Duodenal mucosa (tissue), 2 donors: Measurements from ENCODE around the gene LIPC.

ENCODE experiments used
- H3K27ac ChIP-seq: one replicate; pipeline ENCODE4 v1.7.0; 2013; ENCODE audit warnings: low read depth, low read length
- H3K27me3 ChIP-seq, 2 donors: one replicate each; pipeline ENCODE4 v1.7.0; 2013; ENCODE audit warnings: low read length in 2 of 2, control low read depth in 1 of 2; ENCODE audit not compliant: insufficient read depth in 2 of 2, control insufficient read depth in 1 of 2
- H3K36me3 ChIP-seq, 2 donors: one replicate each; pipeline ENCODE4 v1.7.0; 2013; ENCODE audit warnings: low read length in 2 of 2, control low read depth in 1 of 2; ENCODE audit not compliant: insufficient read depth in 2 of 2, control insufficient read depth in 1 of 2
- H3K4me1 ChIP-seq, 2 donors: one replicate each; pipeline ENCODE4 v1.7.0; 2013; ENCODE audit warnings: low read length in 2 of 2, control low read depth in 1 of 2; ENCODE audit not compliant: insufficient read depth in 2 of 2, control insufficient read depth in 1 of 2
- H3K4me3 ChIP-seq, 2 donors: one replicate each; pipeline ENCODE4 v1.7.0; 2013; ENCODE audit warnings: low read length in 2 of 2, low read depth in 1 of 2
- H3K9ac ChIP-seq, 2 donors: one replicate each; pipeline ENCODE4 v1.7.0; 2013; ENCODE audit warnings: low read length in 2 of 2, low read depth in 1 of 2
- H3K9me3 ChIP-seq, 2 donors: one replicate each; pipeline ENCODE4 v1.7.0; 2013; ENCODE audit warnings: low read length in 2 of 2, control low read depth in 1 of 2; ENCODE audit not compliant: control insufficient read depth in 1 of 2

LIPC gene

GRCh38 chr15:58587486-58587885 is 155.7 kb downstream of the LIPC start:
- H3K4me3 ChIP-seq = no peak overlapping the region
- H3K9ac ChIP-seq = no peak overlapping the region
- H3K4me1 ChIP-seq = peaks cover 0 to 3% of the 10 kb centered on the region in 2 donors
- H3K27ac ChIP-seq = no peak overlapping the region
- H3K9me3 ChIP-seq = no peaks in the 10 kb centered on the region
- H3K36me3 ChIP-seq = no peaks in the 10 kb centered on the region
- no peaks in the 10 kb centered on the region for H3K27me3 ChIP-seq

- H3K27ac ChIP-seq = no peak overlapping the region
- H3K9ac ChIP-seq = no peak overlapping the region
- no peak overlapping the region for H3K4me3 ChIP-seq
- no peaks in the 10 kb centered on the region for H3K27me3 ChIP-seq
- H3K4me1 ChIP-seq = peaks cover 0 to 3% of the 10 kb centered on the region in 2 donors
- no peaks in the 10 kb centered on the region for H3K36me3 ChIP-seq
- no peaks in the 10 kb centered on the region for H3K9me3 ChIP-seq
These were observed 156.3 kb downstream of the LIPC start for GRCh38 chr15:58588096-58588495.

- Histone ChIP-seq H3K9me3 (no peaks in the 10 kb centered on the region), H3K27ac (no peak overlapping the region), H3K9ac (no peak overlapping the region), H3K36me3 (peaks cover 0 to 3% of the 10 kb centered on the region in 2 donors), H3K27me3 (no peaks in the 10 kb centered on the region), H3K4me1 (peaks cover 0 to 3% of the 10 kb centered on the region in 2 donors), H3K4me3 (no peak overlapping the region)
These were observed 157.3 kb downstream of the LIPC start for GRCh38 chr15:58589047-58589446.

- Histone ChIP-seq H3K9me3 (no peaks in the 10 kb centered on the region), H3K27ac (no peak overlapping the region)
These were observed 158.4 kb downstream of the LIPC start for GRCh38 chr15:58590236-58590635.

GRCh38 chr15:58590926-58591325 is 159.1 kb downstream of the LIPC start:
- Histone ChIP-seq H3K9ac (no peak overlapping the region), H3K4me3 (no peak overlapping the region), H3K4me1 (peaks cover 0 to 3% of the 10 kb centered on the region in 2 donors), H3K9me3 (no peaks in the 10 kb centered on the region), H3K27me3 (no peaks in the 10 kb centered on the region), H3K27ac (no peak overlapping the region), H3K36me3 (peaks cover 0 to 3% of the 10 kb centered on the region in 2 donors)

More at GRCh38 chr15:58590236-58590635, 158.4 kb downstream of the LIPC start:
- Histone ChIP-seq H3K36me3 (peaks cover 0 to 3% of the 10 kb centered on the region in 2 donors), H3K9ac (no peak overlapping the region), H3K4me1 (peaks cover 0 to 3% of the 10 kb centered on the region in 2 donors), H3K27me3 (no peaks in the 10 kb centered on the region), H3K4me3 (no peak overlapping the region)

- Histone ChIP-seq H3K27me3 (no peaks in the 10 kb centered on the region), H3K9me3 (no peaks in the 10 kb centered on the region), H3K4me3 (no peak overlapping the region), H3K36me3 (peaks cover 10 to 14% of the 10 kb centered on the region in 2 donors), H3K4me1 (peaks cover 3 to 9% of the 10 kb centered on the region in 2 donors), H3K9ac (no peak overlapping the region), H3K27ac (no peak overlapping the region)
These were observed 162.1 kb downstream of the LIPC start for GRCh38 chr15:58593870-58594269.

GRCh38 chr15:58594898-58595297 is 163.1 kb downstream of the LIPC start:
- Histone ChIP-seq H3K4me3 (no peak overlapping the region), H3K9ac (no peak overlapping the region), H3K36me3 (peaks cover 10 to 14% of the 10 kb centered on the region in 2 donors), H3K27me3 (no peaks in the 10 kb centered on the region), H3K4me1 (peaks cover 3 to 9% of the 10 kb centered on the region in 2 donors), H3K9me3 (no peaks in the 10 kb centered on the region), H3K27ac (no peak overlapping the region)

GRCh38 chr15:58595516-58596263 is 163.9 kb downstream of the LIPC start:
- H3K4me3 ChIP-seq = no peak overlapping the region
- peaks cover 10 to 14% of the 10 kb centered on the region in 2 donors for H3K36me3 ChIP-seq
- H3K9me3 ChIP-seq = no peaks in the 10 kb centered on the region
- H3K27me3 ChIP-seq = no peaks in the 10 kb centered on the region
- no peak overlapping the region for H3K9ac ChIP-seq
- H3K4me1 ChIP-seq = peaks cover 0 to 9% of the 10 kb centered on the region in 2 donors
- no peak overlapping the region for H3K27ac ChIP-seq

GRCh38 chr15:58597943-58598828 is 166.4 kb downstream of the LIPC start:
- Histone ChIP-seq H3K9me3 (no peaks in the 10 kb centered on the region), H3K4me3 (no peak overlapping the region), H3K27ac (no peak overlapping the region), H3K4me1 (peaks cover 0 to 9% of the 10 kb centered on the region in 2 donors), H3K27me3 (no peaks in the 10 kb centered on the region), H3K36me3 (peaks cover 10 to 18% of the 10 kb centered on the region in 2 donors), H3K9ac (no peak overlapping the region)

- H3K36me3 ChIP-seq = peaks cover 10 to 15% of the 10 kb centered on the region in 2 donors
- H3K27ac ChIP-seq = no peak overlapping the region
- H3K9ac ChIP-seq = no peak overlapping the region
- H3K4me1 ChIP-seq = peaks cover 0 to 9% of the 10 kb centered on the region in 2 donors
- no peaks in the 10 kb centered on the region for H3K9me3 ChIP-seq
- no peak overlapping the region for H3K4me3 ChIP-seq
- no peaks in the 10 kb centered on the region for H3K27me3 ChIP-seq
These were observed 167.0 kb downstream of the LIPC start for GRCh38 chr15:58598829-58599210.
